Gastrocnemius medialis (tissue), 4 donors: Measurements from ENCODE around the gene ALMS1.

ENCODE experiments used
- CTCF ChIP-seq, 5 experiments: fragments of 450-650 bp in 3 of 5; fragments of 200-600 bp in 2 of 5; sonication (generic) in 2 of 5; IDR thresholded peaks in 4 of 5; conservative IDR thresholded peaks in 1 of 5; 1 replicate in 4 of 5; 2 replicates in 1 of 5; pipeline ENCODE4 v1.5.1; 2016 to 2019; ENCODE audit warnings: antibody characterized with exemption in 5 of 5, mild to moderate bottlenecking in 3 of 5, moderate library complexity in 3 of 5
- POLR2A ChIP-seq, 2 donors: fragments of 450-650 bp; IDR thresholded peaks; one replicate each; pipeline ENCODE4 v1.6.1; 2017; ENCODE audit warnings: antibody characterized with exemption in 2 of 2, mild to moderate bottlenecking in 2 of 2, moderate library complexity in 2 of 2

- peak in 3 of 5 experiments; percentile 13 to 53 (median 33) for TF ChIP-seq CTCF (IDR thresholded peaks at IDR 0.05 in 4 of 5, conservative IDR thresholded peaks at IDR 0.05 in 1 of 5)
- TF ChIP-seq POLR2A (IDR thresholded peaks at IDR 0.05) = peak in 1 of 2 donors; percentile 26
Observed at GRCh38 chr2:73385504-73386341, at the start of gene ALMS1.
